Lower leg skin (tissue), 4 donors: ENCODE measurements around the gene ARHGEF4. TPM values are rescaled to one million over a fixed set of nuclear protein-coding genes. Genes with fewer than 3 reads are reported as not detected.

Source experiments
- DNase-seq, 2 donors: peaks; one replicate each; pipeline ENCODE4 v3.0.0-alpha.2; 2019; ENCODE audit warnings: low spot score in 2 of 2
- H3K4me3 ChIP-seq: fragments of 200-600 bp; sonication (generic); 2 replicates; pipeline ENCODE4 v1.5.1; 2017; ENCODE audit warnings: mild to moderate bottlenecking, low read depth; ENCODE audit not compliant: poor library complexity, severe bottlenecking
- CTCF ChIP-seq, 3 donors: fragments of 450-650 bp; IDR thresholded peaks; one replicate each; pipeline ENCODE4 v1.5.1; 2016; ENCODE audit warnings: antibody characterized with exemption in 3 of 3, mild to moderate bottlenecking in 3 of 3, moderate library complexity in 2 of 3
- POLR2A ChIP-seq, 2 donors: fragments of 450-650 bp; IDR thresholded peaks; one replicate each; pipeline ENCODE4 v1.6.1; 2016 to 2017; ENCODE audit warnings: antibody characterized with exemption in 2 of 2, mild to moderate bottlenecking in 1 of 2, moderate library complexity in 1 of 2
- WGBS, 2 donors: methylation state at CpG; one replicate each; pipeline ENCODE4 v1.1.5; 2018; 5-methylcytosine and 5-hydroxymethylcytosine counted together
- intact Hi-C: fragments of 100-400 bp; cut with DNase I; formaldehyde crosslinking; loops from one replicate; pipeline ENCODE4 v1.15.0; 2023; ENCODE audit warnings: low total_unique reads
- total RNA-seq, 4 donors: library from RNA; depleted of rRNA; stranded (reverse); fragments of >200 nt; gene quantifications; one replicate each; pipeline ENCODE4 v1.1.0, GENCODE V29; 2016

The ARHGEF4 gene
- total RNA-seq, 4 donors from 2014 or later = 106 to 220 (median 120) TPM

GRCh38 chr2:130873700-130874346 lies 37.1 kb downstream of the ARHGEF4 start:
- intact Hi-C loops = no loop called here
- 36 to 47% methylated on average over 9 of the region's 9 CpGs for WGBS, 2 donors
- no peak overlapping the region for H3K4me3 ChIP-seq
- DNase-seq = peak; percentile 56 to 88
- TF ChIP-seq POLR2A (IDR thresholded peaks at IDR 0.05) (no peak), CTCF (IDR thresholded peaks at IDR 0.05) (no peak)

DNA sequence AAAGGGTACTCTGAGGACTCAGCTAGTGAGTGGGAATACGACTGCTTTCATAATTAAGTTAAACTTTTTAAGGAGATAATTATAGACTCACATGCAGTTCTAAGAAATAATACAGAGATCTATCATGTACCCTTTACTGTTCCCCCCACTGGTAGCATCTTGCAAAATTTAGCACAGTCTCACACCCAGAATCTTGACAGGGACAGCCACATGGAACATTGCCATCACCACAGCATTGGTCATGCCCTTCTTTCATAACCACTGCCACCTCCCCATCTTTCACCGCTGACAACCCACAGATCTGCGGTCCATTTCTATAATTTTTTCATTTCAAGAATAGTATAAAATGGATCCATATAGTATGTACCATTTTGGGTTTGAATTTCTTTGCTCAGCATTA lies 37.8 kb downstream of the ARHGEF4 start:
- intact Hi-C loops = no loop called here

DNA sequence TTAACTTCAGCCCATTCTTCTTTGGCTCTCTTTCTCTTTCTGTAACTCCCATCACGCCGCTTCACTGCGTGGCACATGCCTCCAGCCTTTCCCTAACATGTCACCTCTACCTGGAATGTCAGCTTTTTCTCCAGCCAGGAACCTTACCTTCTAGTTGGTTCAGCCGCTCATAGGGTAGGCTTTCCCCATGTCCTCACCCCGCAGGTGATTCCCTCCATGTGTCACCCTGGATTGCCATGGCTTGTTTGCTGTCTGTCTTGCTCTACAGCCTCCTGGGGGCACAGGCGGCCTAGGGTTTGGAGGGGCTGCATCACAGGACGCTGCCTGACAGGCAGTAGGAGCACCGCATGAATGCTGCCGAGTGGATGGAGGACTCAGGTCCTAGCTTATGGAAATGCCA lies 39.2 kb downstream of the ARHGEF4 start:
- TF ChIP-seq CTCF (IDR thresholded peaks at IDR 0.05) = no peak
- TF ChIP-seq POLR2A (IDR thresholded peaks at IDR 0.05) = no peak
- DNase-seq = peak in 1 of 2 donors; percentile 70
- intact Hi-C loops = no loop called here
- H3K4me3 ChIP-seq = no peak overlapping the region
- 88 to 91% methylated on average over 9 of the region's 9 CpGs for WGBS, 2 donors

More for the DNA sequence above, 37.8 kb downstream of the ARHGEF4 start:
- no peak overlapping the region for H3K4me3 ChIP-seq
- no peak for DNase-seq
- TF ChIP-seq POLR2A (IDR thresholded peaks at IDR 0.05) (no peak), CTCF (IDR thresholded peaks at IDR 0.05) (no peak)
- WGBS, 2 donors = 87 to 89% methylated on average over 3 of the region's 3 CpGs

GRCh38 chr2:130877258-130877657 lies 40.5 kb downstream of the ARHGEF4 start:
- TF ChIP-seq POLR2A (IDR thresholded peaks at IDR 0.05) (no peak), CTCF (IDR thresholded peaks at IDR 0.05) (no peak)
- no peak overlapping the region for H3K4me3 ChIP-seq
- 54 to 56% methylated on average over 5 of the region's 5 CpGs for WGBS, 2 donors
- intact Hi-C loops = no loop called here
- DNase-seq = peak in 1 of 2 donors; percentile 26

GRCh38 chr2:130878316-130878715 lies 41.6 kb downstream of the ARHGEF4 start:
- TF ChIP-seq CTCF (IDR thresholded peaks at IDR 0.05) (no peak), POLR2A (IDR thresholded peaks at IDR 0.05) (no peak)
- H3K4me3 ChIP-seq = no peak overlapping the region
- intact Hi-C loops = no loop called here
- WGBS, 2 donors = 70 to 73% methylated on average over 3 of the region's 3 CpGs
- DNase-seq = peak in 1 of 2 donors; percentile 43

DNA sequence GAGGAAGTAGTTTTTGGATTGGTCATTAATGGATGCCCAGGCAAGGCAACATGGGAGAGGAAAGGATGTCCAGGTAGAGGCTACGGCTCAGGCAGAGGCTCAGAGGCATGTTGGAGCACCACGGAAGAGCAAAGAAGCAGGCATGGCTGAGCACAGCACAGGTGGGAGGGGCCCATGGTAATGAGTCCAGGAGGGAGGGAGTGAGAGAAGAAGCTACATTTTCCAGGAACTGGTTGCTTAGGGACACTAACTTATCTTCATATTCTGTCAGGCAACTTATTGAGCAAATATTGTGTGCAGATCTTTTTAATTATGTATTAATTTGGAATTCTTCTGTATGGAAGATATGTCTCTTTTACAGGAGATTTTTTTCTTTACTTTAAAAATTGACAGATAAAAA lies 42.2 kb downstream of the ARHGEF4 start:
- TF ChIP-seq POLR2A (IDR thresholded peaks at IDR 0.05) = no peak
- TF ChIP-seq CTCF (IDR thresholded peaks at IDR 0.05) = no peak
- no peak for DNase-seq
- WGBS, 2 donors = 54 to 68% methylated on average over 2 of the region's 2 CpGs
- H3K4me3 ChIP-seq = no peak overlapping the region
- intact Hi-C loops = no loop called here
